ENCODE measurements around the gene CBLN1. TPM values are rescaled to one million over a fixed set of nuclear protein-coding genes. Genes with fewer than 3 reads are reported as not detected.

The CBLN1 gene
- total and polyA plus RNA-seq, 2 donors (not counting 1 experiment from before 2014, with no cell fraction given): not detected

GRCh38 chr16:49284962-49285361, 3.3 kb upstream of the CBLN1 start:
- no peaks in the 10 kb centered on the region for H3K4me1 ChIP-seq (ENCODE audit: control insufficient read depth, extremely low read depth, insufficient read depth, low read length)
- H4K20me1 ChIP-seq (ENCODE audit: control insufficient read depth, extremely low read depth, insufficient read depth, low read length): no peaks in the 10 kb centered on the region
- H3K36me3 ChIP-seq (ENCODE audit: control insufficient read depth, insufficient read depth, low read length): no peaks in the 10 kb centered on the region
- no peak overlapping the region for H2AFZ ChIP-seq (ENCODE audit: low read length)
- H3K9ac ChIP-seq (ENCODE audit: insufficient read depth, low read length): no peak overlapping the region
- H3K27ac ChIP-seq (ENCODE audit: insufficient read depth, low read length): no peak overlapping the region
- DNase-seq (ENCODE audit: low read depth in 2 of 2): no peak
- H3K4me3 ChIP-seq (replicated peaks in 1 of 4; ENCODE audit: control extremely low read depth in 1 of 4, insufficient read depth in 1 of 4, low read depth in 3 of 4, low read length in 4 of 4): no peak overlapping the region
- no peak for TF ChIP-seq CTCF (conservative IDR thresholded peaks at IDR 0.05 in 1 of 2, IDR thresholded peaks at IDR 0.05 in 1 of 2; ENCODE audit: low read depth in 1 of 2, low read length in 2 of 2)
- no peak for TF ChIP-seq EZH2 (IDR thresholded peaks at IDR 0.05; ENCODE audit: low read length, missing control alignments)
- H3K79me2 ChIP-seq (ENCODE audit: control insufficient read depth, insufficient read depth, low read length): no peaks in the 10 kb centered on the region
- no peaks in the 10 kb centered on the region for H3K9me3 ChIP-seq (ENCODE audit: control insufficient read depth, insufficient read depth, low read depth, low read length)
- H3K4me2 ChIP-seq (ENCODE audit: extremely low read depth, insufficient read depth, low read length): no peak overlapping the region
- H3K27me3 ChIP-seq (ENCODE audit: control insufficient read depth, insufficient read depth, low read length): peaks cover 10% of the 10 kb centered on the region

GRCh38 chr16:49283376-49284049, 1.9 kb upstream of the CBLN1 start:
- TF ChIP-seq CTCF (conservative IDR thresholded peaks at IDR 0.05 in 1 of 2, IDR thresholded peaks at IDR 0.05 in 1 of 2; ENCODE audit: low read depth in 1 of 2, low read length in 2 of 2): no peak
- Histone ChIP-seq H2AFZ (ENCODE audit: low read length) (no peak overlapping the region), H3K4me3 (replicated peaks in 1 of 4; ENCODE audit: control extremely low read depth in 1 of 4, insufficient read depth in 1 of 4, low read depth in 3 of 4, low read length in 4 of 4) (no peak overlapping the region), H4K20me1 (ENCODE audit: control insufficient read depth, extremely low read depth, insufficient read depth, low read length) (no peaks in the 10 kb centered on the region), H3K4me2 (ENCODE audit: extremely low read depth, insufficient read depth, low read length) (no peak overlapping the region), H3K27me3 (ENCODE audit: control insufficient read depth, insufficient read depth, low read length) (peaks cover 20% of the 10 kb centered on the region), H3K9me3 (ENCODE audit: control insufficient read depth, insufficient read depth, low read depth, low read length) (no peaks in the 10 kb centered on the region), H3K36me3 (ENCODE audit: control insufficient read depth, insufficient read depth, low read length) (no peaks in the 10 kb centered on the region), H3K27ac (ENCODE audit: insufficient read depth, low read length) (no peak overlapping the region), H3K4me1 (ENCODE audit: control insufficient read depth, extremely low read depth, insufficient read depth, low read length) (no peaks in the 10 kb centered on the region), H3K79me2 (ENCODE audit: control insufficient read depth, insufficient read depth, low read length) (no peaks in the 10 kb centered on the region), H3K9ac (ENCODE audit: insufficient read depth, low read length) (no peak overlapping the region)
- no peak for DNase-seq (ENCODE audit: low read depth in 2 of 2)

GRCh38 chr16:49282690-49283375, 1.2 kb upstream of the CBLN1 start:
- Histone ChIP-seq H3K4me3 (replicated peaks in 1 of 4; ENCODE audit: control extremely low read depth in 1 of 4, insufficient read depth in 1 of 4, low read depth in 3 of 4, low read length in 4 of 4) (no peak overlapping the region), H3K79me2 (ENCODE audit: control insufficient read depth, insufficient read depth, low read length) (no peaks in the 10 kb centered on the region), H3K4me1 (ENCODE audit: control insufficient read depth, extremely low read depth, insufficient read depth, low read length) (no peaks in the 10 kb centered on the region), H3K4me2 (ENCODE audit: extremely low read depth, insufficient read depth, low read length) (no peak overlapping the region), H3K9ac (ENCODE audit: insufficient read depth, low read length) (no peak overlapping the region), H4K20me1 (ENCODE audit: control insufficient read depth, extremely low read depth, insufficient read depth, low read length) (no peaks in the 10 kb centered on the region), H3K9me3 (ENCODE audit: control insufficient read depth, insufficient read depth, low read depth, low read length) (no peaks in the 10 kb centered on the region), H2AFZ (ENCODE audit: low read length) (no peak overlapping the region), H3K27ac (ENCODE audit: insufficient read depth, low read length) (no peak overlapping the region), H3K27me3 (ENCODE audit: control insufficient read depth, insufficient read depth, low read length) (peaks cover 27% of the 10 kb centered on the region), H3K36me3 (ENCODE audit: control insufficient read depth, insufficient read depth, low read length) (no peaks in the 10 kb centered on the region)
- TF ChIP-seq EZH2 (IDR thresholded peaks at IDR 0.05; ENCODE audit: low read length, missing control alignments) (no peak), CTCF (conservative IDR thresholded peaks at IDR 0.05 in 1 of 2, IDR thresholded peaks at IDR 0.05 in 1 of 2; ENCODE audit: low read depth in 1 of 2, low read length in 2 of 2) (no peak)
- DNase-seq (ENCODE audit: low read depth in 2 of 2): no peak

Measured in fibroblast of lung (primary cell).